ENCODE results near the gene VSTM2L. TPM values are rescaled to one million over a fixed set of nuclear protein-coding genes. Genes with fewer than 3 reads are reported as not detected.
A peak's percentile ranks its signal among the peaks of the same experiment; 100 is the strongest.

Gene VSTM2L
- total RNA-seq, 1 donor from 2014 or later, result 2.9 TPM

- Histone ChIP-seq H3K4me1 (peaks cover 4% of the 10 kb centered on the region), H2AFZ (replicated peaks) (no peak overlapping the region), H3K4me2 (no peak overlapping the region), H3F3A (ENCODE audit: low read depth) (peaks cover 14% of the 10 kb centered on the region), H3K27ac (no peak overlapping the region), H3K4me3 (no peak overlapping the region), H4K20me1 (ENCODE audit: low read depth) (peaks cover 10% of the 10 kb centered on the region), H3K9me3 (ENCODE audit: low read depth) (no peaks in the 10 kb centered on the region), H3K9ac (no peak overlapping the region), H3K36me3 (no peaks in the 10 kb centered on the region), H3K27me3 (peaks cover 29% of the 10 kb centered on the region), H3K79me2 (ENCODE audit: low read depth) (no peaks in the 10 kb centered on the region)
- Mint-ChIP-seq H3K27me3 (ENCODE audit: insufficient read depth, low read depth) (peaks cover 12% of the 10 kb centered on the region), H3K9me3 (no peaks in the 10 kb centered on the region), H3K4me1 (peaks cover 35% of the 10 kb centered on the region), H3K27ac (no peak overlapping the region), H3K4me3 (peak overlapping the region; percentile 50), H3K36me3 (no peaks in the 10 kb centered on the region)
- no peak for TF ChIP-seq EZH2phosphoT487 (IDR thresholded peaks at IDR 0.05)
- no peak for TF ChIP-seq CTCF (IDR thresholded peaks at IDR 0.05)
- no peak for TF ChIP-seq EZH2 (IDR thresholded peaks at IDR 0.05)
- no peak for DNase-seq (ENCODE audit: low spot score)
Measured at GRCh38 chr20:37898233-37899104, 4.5 kb upstream of the VSTM2L start.

- Histone ChIP-seq H3K9ac (no peak overlapping the region), H3K27ac (no peak overlapping the region), H3K9me3 (ENCODE audit: low read depth) (no peaks in the 10 kb centered on the region), H3K4me3 (no peak overlapping the region), H2AFZ (replicated peaks) (no peak overlapping the region), H4K20me1 (ENCODE audit: low read depth) (peaks cover 10% of the 10 kb centered on the region), H3K4me2 (no peak overlapping the region), H3F3A (ENCODE audit: low read depth) (peaks cover 23% of the 10 kb centered on the region), H3K36me3 (no peaks in the 10 kb centered on the region), H3K27me3 (peaks cover 31% of the 10 kb centered on the region), H3K4me1 (peaks cover 4% of the 10 kb centered on the region), H3K79me2 (ENCODE audit: low read depth) (no peaks in the 10 kb centered on the region)
- H3K36me3 Mint-ChIP-seq, result no peaks in the 10 kb centered on the region
- no peak for DNase-seq (ENCODE audit: low spot score)
- H3K27me3 Mint-ChIP-seq (ENCODE audit: insufficient read depth, low read depth), result peaks cover 16% of the 10 kb centered on the region
- H3K4me3 Mint-ChIP-seq, result peak overlapping the region; percentile 50
- peaks cover 43% of the 10 kb centered on the region for H3K4me1 Mint-ChIP-seq
- no peak overlapping the region for H3K27ac Mint-ChIP-seq
- TF ChIP-seq EZH2 (IDR thresholded peaks at IDR 0.05) (no peak), EZH2phosphoT487 (IDR thresholded peaks at IDR 0.05) (no peak), CTCF (IDR thresholded peaks at IDR 0.05) (no peak)
- H3K9me3 Mint-ChIP-seq, result peaks cover 3% of the 10 kb centered on the region
Measured at GRCh38 chr20:37899105-37900045, 3.6 kb upstream of the VSTM2L start.

- H3K4me3 Mint-ChIP-seq, result peak overlapping the region; percentile 4
- Histone ChIP-seq H2AFZ (replicated peaks) (no peak overlapping the region), H3K4me1 (peaks cover 4% of the 10 kb centered on the region), H3K27ac (no peak overlapping the region), H3K9ac (no peak overlapping the region), H3K4me3 (no peak overlapping the region), H3K79me2 (ENCODE audit: low read depth) (no peaks in the 10 kb centered on the region), H3K27me3 (peaks cover 31% of the 10 kb centered on the region), H4K20me1 (ENCODE audit: low read depth) (peaks cover 10% of the 10 kb centered on the region), H3K9me3 (ENCODE audit: low read depth) (no peaks in the 10 kb centered on the region), H3K4me2 (no peak overlapping the region), H3K36me3 (no peaks in the 10 kb centered on the region), H3F3A (ENCODE audit: low read depth) (peaks cover 21% of the 10 kb centered on the region)
- H3K27me3 Mint-ChIP-seq (ENCODE audit: insufficient read depth, low read depth), result peaks cover 22% of the 10 kb centered on the region
- H3K36me3 Mint-ChIP-seq, result no peaks in the 10 kb centered on the region
- H3K4me1 Mint-ChIP-seq, result peaks cover 54% of the 10 kb centered on the region
- H3K27ac Mint-ChIP-seq, result no peak overlapping the region
- DNase-seq (ENCODE audit: low spot score), result peak; percentile 84
- peaks cover 3% of the 10 kb centered on the region for H3K9me3 Mint-ChIP-seq
- TF ChIP-seq CTCF (IDR thresholded peaks at IDR 0.05) (no peak), EZH2phosphoT487 (IDR thresholded peaks at IDR 0.05) (no peak)
Measured at GRCh38 chr20:37901240-37901639, 1.7 kb upstream of the VSTM2L start.
